Measurements from ENCODE around the gene HSPB9. TPM values are rescaled to one million over a fixed set of nuclear protein-coding genes. Genes with fewer than 3 reads are reported as not detected.

Gene HSPB9
- total RNA-seq (2011; cell fraction: chromatin; rRNA removed; ENCODE audit: low replicate concordance): 0.62 and 0.92 TPM in 2 replicates
- 0.26 and 0.67 TPM in 2 replicates for total RNA-seq (2011; cell fraction: nucleolus; rRNA removed)
- 0.22 and 0.31 TPM in 2 replicates for total RNA-seq (2011; cell fraction: nucleoplasm; rRNA removed)
- total RNA-seq (2014; rRNA removed) (0.08 TPM in 1 of 2 replicates, not detected in the other), total RNA-seq (2014; rRNA removed; fragmentation: Illumina TruSeq; extraction: Trizol) (not detected in 2 replicates), total RNA-seq (2015; rRNA removed; fragmentation: Illumina TruSeq; extraction: Trizol) (0.07 TPM in 1 of 2 replicates, not detected in the other), total RNA-seq (2021) (0.11 and 0.16 TPM in 2 replicates), polyA plus RNA-seq (2011; rRNA removed) (0.04 and 0.08 TPM in 2 replicates), polyA plus RNA-seq (2014; fragmentation: Illumina TruSeq; extraction: Trizol) (not detected in 2 replicates), polyA plus RNA-seq (2014; fragmentation: Nextera tagmentation; extraction: Ambion mirVana) (under 1 TPM; 0.04 to 0.06 TPM), polyA plus RNA-seq (2014; rRNA removed) (0.05 and 0.13 TPM in 2 replicates), polyA minus RNA-seq (2011; rRNA and poly(A)+ RNA removed) (0.18 TPM in 1 of 2 replicates, not detected in the other), Bru-seq, nascent RNA (percentile 31 among the genes with signal in this experiment), BruChase-seq, experiment 1, labeled RNA remaining after a 2-hour chase (not detected), BruChase-seq, experiment 2, labeled RNA remaining after a 6-hour chase (not detected)
- polyA plus RNA-seq (2011; cell fraction: cytosol; rRNA removed): 0.06 TPM in 1 of 2 replicates, not detected in the other
- 0.41 and 0.74 TPM in 2 replicates for polyA plus RNA-seq (2011; cell fraction: nucleus; rRNA removed)
- polyA plus RNA-seq (2012): 0.27 and 0.36 TPM in 2 replicates
- not detected in 2 replicates for polyA minus RNA-seq (2011; cell fraction: cytosol; rRNA and poly(A)+ RNA removed)
- polyA minus RNA-seq (2011; cell fraction: nucleus; rRNA and poly(A)+ RNA removed): 0.13 and 0.22 TPM in 2 replicates
- long read RNA-seq, experiment 1, partial matches to known transcripts: 0 of 1 reads
- long read RNA-seq, experiment 1, other reads (novel, unspliced or antisense): 0 of 1 reads
- long read RNA-seq, experiment 2, partial matches to known transcripts: 0 of 1 reads
- long read RNA-seq, experiment 2, other reads (novel, unspliced or antisense): 0 of 1 reads
- long read RNA-seq, experiment 3, partial matches to known transcripts: 0 of 1 reads
- long read RNA-seq, experiment 3, other reads (novel, unspliced or antisense): 0 of 1 reads

GRCh38 chr17:42122371-42123303 is at the start of gene HSPB9:
Gene HSPB9, plus strand, starts transcription at chr17:42122804. Its CDS starts 47 bp downstream, at chr17:42122851.
- peak; percentile 26 for TF ChIP-seq RBM22 (IDR thresholded peaks at IDR 0.05; ENCODE audit: low read depth, low read length, poor library complexity, severe bottlenecking)
- TF ChIP-seq CREB5 (CRISPR knock-in tag; IDR thresholded peaks at IDR 0.05): no peak
- TF ChIP-seq ZBTB33 (CRISPR knock-in tag; IDR thresholded peaks at IDR 0.05): peak; percentile 64
- TF ChIP-seq POLR2G (IDR thresholded peaks at IDR 0.05; ENCODE audit: low read depth, low read length): peak; percentile 55
- Histone ChIP-seq H3K9me3 (replicated peaks; ENCODE audit: control insufficient read depth, insufficient read depth, low read depth, low read length) (no peaks in the 10 kb centered on the region), H3K36me3 (ENCODE audit: control insufficient read depth, insufficient read depth, low read length) (peaks cover 58% of the 10 kb centered on the region), H3K79me2 (ENCODE audit: control insufficient read depth, insufficient read depth, low read length) (peaks cover 10% of the 10 kb centered on the region; the same call in 2 of the 3 replicates), H4K20me1 (replicated peaks; ENCODE audit: control insufficient read depth, insufficient read depth, low read length) (no peaks in the 10 kb centered on the region), H2AFZ (ENCODE audit: low read depth, low read length) (peak within 1 kb of the TSS; percentile 86), H3K9ac (ENCODE audit: insufficient read depth in 1 of 2, low read depth in 2 of 2, low read length in 2 of 2) (peak within 1 kb of the TSS in 1 of 2 experiments; percentile 89; a peak in 3 of 4 replicates), H3K4me3 (no peak within 1 kb of the TSS), H3K4me1 (replicated peaks in 1 of 2; ENCODE audit: control insufficient read depth in 2 of 2, insufficient read depth in 2 of 2, low read length in 2 of 2) (peaks cover 13 to 37% of the 10 kb centered on the region in 2 experiments), H3K27ac (ENCODE audit: extremely low read depth, low read depth, low read length) (peak within 1 kb of the TSS; percentile 67), H3K27me3 (ENCODE audit: control insufficient read depth in 2 of 2, insufficient read depth in 2 of 2, low read length in 2 of 2) (no peaks in the 10 kb centered on the region), H3K4me2 (ENCODE audit: insufficient read depth, low read length) (peak within 1 kb of the TSS; percentile 50), H3K9me1 (ENCODE audit: control insufficient read depth, insufficient read depth, low read length) (peaks cover 3% of the 10 kb centered on the region)
- intact Hi-C loops (cut with micrococcal nuclease): no loop called here
- DNase-seq (ENCODE audit: extremely low read depth in 1 of 4, low spot score in 3 of 4) (no peak), ATAC-seq (no peak), FAIRE-seq (no peak)
- WGBS (ENCODE audit: insufficient coverage, low coverage, missing lambda C conversion rate): 94% methylated on average over 48 of the region's 61 CpGs
- in situ Hi-C loops (cut with MboI): loop anchor here (25.0 kb wide), 1 partner anchor 385 kb away; the partner anchor contains the start of gene HAP1
- no TSS peak for BruUV-seq (replicated peaks)
- ChIA-PET POLR2A (no interaction called here), CTCF (ENCODE audit: low intra/inter-chr PET ratio) (no interaction called here)
